Measurements from ENCODE around the gene MLX.

Gene MLX

GRCh38 chr17:42579794-42580551 lies 13.1 kb downstream of the MLX start:
- TF ChIP-seq FOXP2 (optimal IDR thresholded peaks at IDR 0.05; ENCODE audit: borderline replicate concordance, extremely low read depth, extremely low read length, insufficient read depth) (no peak), REST (IDR thresholded peaks at IDR 0.05; ENCODE audit: insufficient read depth in 1 of 2, low read depth in 2 of 2, low read length in 2 of 2) (no peak), SIN3A (IDR thresholded peaks at IDR 0.05; ENCODE audit: borderline replicate concordance, insufficient read depth, low read length) (no peak), POLR2AphosphoS5 (IDR thresholded peaks at IDR 0.05; ENCODE audit: low read depth, low read length) (no peak), TAF1 (IDR thresholded peaks at IDR 0.05; ENCODE audit: borderline replicate concordance, insufficient read depth, low read length) (no peak)

GRCh38 chr17:42581744-42582270 lies 14.9 kb downstream of the MLX start:
- TF ChIP-seq POLR2AphosphoS5 (IDR thresholded peaks at IDR 0.05; ENCODE audit: low read depth, low read length) (no peak), TAF1 (IDR thresholded peaks at IDR 0.05; ENCODE audit: borderline replicate concordance, insufficient read depth, low read length) (no peak), FOXP2 (optimal IDR thresholded peaks at IDR 0.05; ENCODE audit: borderline replicate concordance, extremely low read depth, extremely low read length, insufficient read depth) (no peak), SIN3A (IDR thresholded peaks at IDR 0.05; ENCODE audit: borderline replicate concordance, insufficient read depth, low read length) (no peak), REST (IDR thresholded peaks at IDR 0.05; ENCODE audit: insufficient read depth in 1 of 2, low read depth in 2 of 2, low read length in 2 of 2) (no peak)

GRCh38 chr17:42584880-42585279 lies 18.0 kb downstream of the MLX start:
- TF ChIP-seq SIN3A (IDR thresholded peaks at IDR 0.05; ENCODE audit: borderline replicate concordance, insufficient read depth, low read length): no peak
- no peak for TF ChIP-seq POLR2AphosphoS5 (IDR thresholded peaks at IDR 0.05; ENCODE audit: low read depth, low read length)
- TF ChIP-seq TAF1 (IDR thresholded peaks at IDR 0.05; ENCODE audit: borderline replicate concordance, insufficient read depth, low read length): no peak
- TF ChIP-seq REST (IDR thresholded peaks at IDR 0.05; ENCODE audit: insufficient read depth in 1 of 2, low read depth in 2 of 2, low read length in 2 of 2): no peak
- TF ChIP-seq FOXP2 (optimal IDR thresholded peaks at IDR 0.05; ENCODE audit: borderline replicate concordance, extremely low read depth, extremely low read length, insufficient read depth): no peak

- TF ChIP-seq FOXP2 (optimal IDR thresholded peaks at IDR 0.05; ENCODE audit: borderline replicate concordance, extremely low read depth, extremely low read length, insufficient read depth) (no peak), TAF1 (IDR thresholded peaks at IDR 0.05; ENCODE audit: borderline replicate concordance, insufficient read depth, low read length) (no peak), SIN3A (IDR thresholded peaks at IDR 0.05; ENCODE audit: borderline replicate concordance, insufficient read depth, low read length) (no peak), POLR2AphosphoS5 (IDR thresholded peaks at IDR 0.05; ENCODE audit: low read depth, low read length) (no peak), REST (IDR thresholded peaks at IDR 0.05; ENCODE audit: insufficient read depth in 1 of 2, low read depth in 2 of 2, low read length in 2 of 2) (no peak)
Measured at GRCh38 chr17:42585353-42585752, 18.5 kb downstream of the MLX start.

All from PFSK-1 (cell line).